Thyroid gland (tissue), 4 donors: ENCODE data around the gene ADAMTS12.

ENCODE experiments used
- CTCF ChIP-seq, 6 experiments: fragments of 200-600 bp in 3 of 6; fragments of 450-650 bp in 3 of 6; sonication (generic) in 3 of 6; IDR thresholded peaks; one replicate each; pipeline ENCODE4 v1.5.1; 2016 to 2019; ENCODE audit warnings: antibody characterized with exemption in 6 of 6, mild to moderate bottlenecking in 2 of 6, inconsistent platforms in 1 of 6, moderate library complexity in 1 of 6
- POLR2A ChIP-seq, 2 donors: fragments of 450-650 bp; IDR thresholded peaks; one replicate each; pipeline ENCODE4 v1.6.1; 2017; ENCODE audit warnings: antibody characterized with exemption in 2 of 2, mild to moderate bottlenecking in 2 of 2, moderate library complexity in 1 of 2

GRCh38 chr5:33513462-33514185 lies 378.2 kb downstream of the ADAMTS12 start:
- TF ChIP-seq POLR2A (IDR thresholded peaks at IDR 0.05) (no peak), CTCF (IDR thresholded peaks at IDR 0.05) (no peak)
